Measurements from ENCODE around the gene ADAM12. TPM values are rescaled to one million over a fixed set of nuclear protein-coding genes. Genes with fewer than 3 reads are reported as not detected.

The ADAM12 gene
- total and polyA plus RNA-seq, 11 donors = 0.04 to 11.2 (median 0.82) TPM; not detected in 1

DNA sequence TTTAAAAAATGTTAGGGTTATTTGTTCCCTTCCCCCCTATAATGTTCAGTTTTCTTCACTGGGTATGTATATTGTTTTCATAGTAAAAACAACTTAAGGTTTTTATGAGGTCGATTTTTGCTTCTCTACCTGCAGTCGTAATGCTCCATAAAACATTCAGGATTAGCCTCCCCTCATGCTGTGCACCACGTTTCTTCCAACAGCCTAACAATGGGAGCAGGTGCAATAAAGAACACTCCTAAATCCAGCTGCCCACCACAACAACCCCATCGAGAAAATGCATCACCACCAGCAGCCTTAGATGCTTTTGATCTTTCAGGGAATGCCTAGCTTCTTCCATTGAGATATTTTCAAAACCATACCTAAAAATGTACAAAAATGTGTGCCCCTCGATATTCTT lies 111.1 kb downstream of the ADAM12 start:
- Histone ChIP-seq H3K9me3 (no peaks in the 10 kb centered on the region), H3K4me3 (no peak overlapping the region), H3K27me3 (no peaks in the 10 kb centered on the region), H3K36me3 (no peaks in the 10 kb centered on the region), H3K27ac (no peak overlapping the region), H3K4me1 (no peaks in the 10 kb centered on the region)
- 56 to 62% (median 57%) methylated on average over 5 of the region's 5 CpGs for WGBS, 4 donors
- TF ChIP-seq CTCF (IDR thresholded peaks at IDR 0.05) (no peak), POLR2A (IDR thresholded peaks at IDR 0.05) (no peak)
- ATAC-seq = no peak
- DNase-seq = no peak
- intact Hi-C loops (cut with DNase I) = no loop called here

- Histone ChIP-seq H3K27me3 (no peaks in the 10 kb centered on the region), H3K27ac (no peak overlapping the region), H3K4me1 (no peaks in the 10 kb centered on the region), H3K4me3 (no peak overlapping the region), H3K36me3 (no peaks in the 10 kb centered on the region), H3K9me3 (no peaks in the 10 kb centered on the region)
- DNase-seq = no peak
- TF ChIP-seq CTCF (IDR thresholded peaks at IDR 0.05) (no peak), POLR2A (IDR thresholded peaks at IDR 0.05) (no peak)
- whole genome bisulfite sequencing, 4 donors = 76 to 87% (median 83%) methylated on average over 2 of the region's 2 CpGs
- intact Hi-C loops (cut with DNase I) = no loop called here
- ATAC-seq = no peak
Observed at GRCh38 chr10:126272526-126272925, 115.8 kb downstream of the ADAM12 start.

GRCh38 chr10:126270111-126270510 lies 118.2 kb downstream of the ADAM12 start:
- WGBS, 4 donors = 90 to 95% (median 91%) methylated on average over 5 of the region's 5 CpGs
- Histone ChIP-seq H3K27me3 (no peaks in the 10 kb centered on the region), H3K4me3 (no peak overlapping the region), H3K36me3 (no peaks in the 10 kb centered on the region), H3K9me3 (peaks cover 0 to 10% (median 0%) of the 10 kb centered on the region in 12 donors), H3K27ac (no peak overlapping the region), H3K4me1 (no peaks in the 10 kb centered on the region)
- intact Hi-C loops (cut with DNase I) = no loop called here
- no peak for TF ChIP-seq CTCF (IDR thresholded peaks at IDR 0.05)
- no peak for TF ChIP-seq POLR2A (IDR thresholded peaks at IDR 0.05)
- no peak for ATAC-seq
- no peak for DNase-seq

GRCh38 chr10:126268013-126268920 lies 120.0 kb downstream of the ADAM12 start:
- Histone ChIP-seq H3K9me3 (peaks cover 0 to 11% (median 0%) of the 10 kb centered on the region in 12 donors), H3K4me1 (peaks cover 0 to 3% (median 0%) of the 10 kb centered on the region in 12 donors), H3K27ac (no peak overlapping the region), H3K36me3 (no peaks in the 10 kb centered on the region), H3K27me3 (no peaks in the 10 kb centered on the region), H3K4me3 (no peak overlapping the region)
- ATAC-seq (no peak), DNase-seq (no peak)
- TF ChIP-seq CTCF (IDR thresholded peaks at IDR 0.05) = no peak
- TF ChIP-seq POLR2A (IDR thresholded peaks at IDR 0.05) = no peak
- intact Hi-C loops (cut with DNase I) = no loop called here
- WGBS, 4 donors = 75 to 77% (median 76%) methylated on average over 12 of the region's 12 CpGs
